ENCODE results near the gene FAM72C.
"Not testable (repeated sequence)": the region's sequence is repeated elsewhere in the genome, so short reads cannot be mapped to it uniquely, and the experiment has no call there.

Gene FAM72C

GRCh38 chr1:143987868-143988267, 16.1 kb upstream of the FAM72C start:
- not testable (repeated sequence) for H3K4me3 ChIP-seq (ENCODE audit: low read depth, low read length)

- not testable (repeated sequence) for H3K4me3 ChIP-seq (ENCODE audit: low read depth, low read length)
Observed at GRCh38 chr1:143984721-143985473, 13.1 kb upstream of the FAM72C start.

GRCh38 chr1:143974416-143974815, 2.6 kb upstream of the FAM72C start:
- not testable (repeated sequence) for H3K4me3 ChIP-seq (ENCODE audit: low read depth, low read length)

GRCh38 chr1:143973876-143974414, 2.2 kb upstream of the FAM72C start:
- not testable (repeated sequence) for H3K4me3 ChIP-seq (ENCODE audit: low read depth, low read length)

GRCh38 chr1:143972753-143973326, 1.1 kb upstream of the FAM72C start:
- H3K4me3 ChIP-seq (ENCODE audit: low read depth, low read length) = not testable (repeated sequence)

GRCh38 chr1:143965860-143966259, 5.9 kb downstream of the FAM72C start:
- not testable (repeated sequence) for H3K4me3 ChIP-seq (ENCODE audit: low read depth, low read length)

- H3K4me3 ChIP-seq (ENCODE audit: low read depth, low read length) = not testable (repeated sequence)
Observed at GRCh38 chr1:143964294-143964693, 7.5 kb downstream of the FAM72C start.

- H3K4me3 ChIP-seq (ENCODE audit: low read depth, low read length) = not testable (repeated sequence)
Observed at GRCh38 chr1:143955930-143956329, 15.9 kb downstream of the FAM72C start.

- H3K4me3 ChIP-seq (ENCODE audit: low read depth, low read length) = not testable (repeated sequence)
Observed at GRCh38 chr1:143952913-143953312, 18.9 kb downstream of the FAM72C start.

GRCh38 chr1:143951485-143952391, 20.0 kb downstream of the FAM72C start:
- H3K4me3 ChIP-seq (ENCODE audit: low read depth, low read length) = not testable (repeated sequence)

- not testable (repeated sequence) for H3K4me3 ChIP-seq (ENCODE audit: low read depth, low read length)
Observed at GRCh38 chr1:143947749-143948148, 24.0 kb downstream of the FAM72C start.

- not testable (repeated sequence) for H3K4me3 ChIP-seq (ENCODE audit: low read depth, low read length)
Observed at GRCh38 chr1:143945253-143945652, 26.5 kb downstream of the FAM72C start.

GRCh38 chr1:143944576-143945240, 27.1 kb downstream of the FAM72C start:
- not testable (repeated sequence) for H3K4me3 ChIP-seq (ENCODE audit: low read depth, low read length)

- H3K4me3 ChIP-seq (ENCODE audit: low read depth, low read length) = not testable (repeated sequence)
Observed at GRCh38 chr1:143943319-143943978, 28.3 kb downstream of the FAM72C start.

GRCh38 chr1:143942238-143942860, 29.4 kb downstream of the FAM72C start:
- H3K4me3 ChIP-seq (ENCODE audit: low read depth, low read length) = not testable (repeated sequence)

- not testable (repeated sequence) for H3K4me3 ChIP-seq (ENCODE audit: low read depth, low read length)
Observed at GRCh38 chr1:143939666-143940065, 32.1 kb downstream of the FAM72C start.

- not testable (repeated sequence) for H3K4me3 ChIP-seq (ENCODE audit: low read depth, low read length)
Observed at GRCh38 chr1:143938922-143939321, 32.9 kb downstream of the FAM72C start.

Data from GM12875 (cell line).